Measurements from ENCODE around the gene CPNE5.

CPNE5 gene

DNA sequence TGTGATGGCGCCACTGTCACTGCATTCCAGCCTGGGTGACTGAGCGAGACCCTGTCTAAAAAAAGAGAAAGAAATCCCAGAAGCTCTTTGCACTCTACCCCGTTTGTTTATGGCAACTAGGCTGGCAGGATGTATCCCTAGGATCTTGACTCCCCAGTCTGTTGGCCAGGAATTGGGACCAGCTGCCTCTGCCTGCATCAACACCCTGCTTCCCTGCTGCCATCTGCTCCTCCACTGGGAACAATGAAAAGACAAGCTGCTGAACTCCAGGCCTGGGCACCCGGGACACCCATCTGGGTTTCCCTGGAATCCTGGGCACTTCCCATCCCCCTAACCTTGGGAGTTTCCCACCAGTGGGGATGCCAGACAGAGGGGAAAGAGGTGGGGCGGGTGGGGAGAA lies 64.9 kb downstream of the CPNE5 start:
- TF ChIP-seq, protein P1, sequence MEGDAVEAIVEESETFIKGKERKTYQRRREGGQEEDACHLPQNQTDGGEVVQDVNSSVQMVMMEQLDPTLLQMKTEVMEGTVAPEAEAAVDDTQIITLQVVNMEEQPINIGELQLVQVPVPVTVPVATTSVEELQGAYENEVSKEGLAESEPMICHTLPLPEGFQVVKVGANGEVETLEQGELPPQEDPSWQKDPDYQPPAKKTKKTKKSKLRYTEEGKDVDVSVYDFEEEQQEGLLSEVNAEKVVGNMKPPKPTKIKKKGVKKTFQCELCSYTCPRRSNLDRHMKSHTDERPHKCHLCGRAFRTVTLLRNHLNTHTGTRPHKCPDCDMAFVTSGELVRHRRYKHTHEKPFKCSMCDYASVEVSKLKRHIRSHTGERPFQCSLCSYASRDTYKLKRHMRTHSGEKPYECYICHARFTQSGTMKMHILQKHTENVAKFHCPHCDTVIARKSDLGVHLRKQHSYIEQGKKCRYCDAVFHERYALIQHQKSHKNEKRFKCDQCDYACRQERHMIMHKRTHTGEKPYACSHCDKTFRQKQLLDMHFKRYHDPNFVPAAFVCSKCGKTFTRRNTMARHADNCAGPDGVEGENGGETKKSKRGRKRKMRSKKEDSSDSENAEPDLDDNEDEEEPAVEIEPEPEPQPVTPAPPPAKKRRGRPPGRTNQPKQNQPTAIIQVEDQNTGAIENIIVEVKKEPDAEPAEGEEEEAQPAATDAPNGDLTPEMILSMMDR (IDR thresholded peaks at IDR 0.05) = no peak

DNA sequence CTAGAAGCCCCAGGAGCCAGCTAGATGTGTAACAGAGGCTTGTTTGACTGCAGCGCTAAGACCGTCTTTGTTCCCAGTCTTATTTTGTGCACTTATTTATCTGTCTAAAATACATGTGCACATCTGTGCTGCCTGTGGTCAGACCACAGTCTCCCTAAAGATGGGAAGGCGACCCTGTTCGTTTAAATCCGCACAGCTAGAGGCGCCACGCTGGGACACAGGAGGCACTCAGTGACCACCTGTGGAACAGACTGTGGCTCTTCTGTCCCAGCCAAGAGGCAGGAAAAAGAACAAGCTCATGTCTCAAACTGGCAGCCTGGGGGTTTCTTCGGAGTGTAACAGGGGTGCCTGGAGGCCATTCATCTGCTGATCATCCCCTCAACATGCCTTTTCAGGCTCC lies 66.8 kb downstream of the CPNE5 start:
- DNase-seq (ENCODE audit: low spot score) = no peak
- TF ChIP-seq, protein P1 (IDR thresholded peaks at IDR 0.05) = no peak
- Histone ChIP-seq H3K27ac (no peak overlapping the region), H3K4me3 (no peak overlapping the region)

More for the DNA sequence above, 64.9 kb downstream of the CPNE5 start:
- DNase-seq (ENCODE audit: low spot score) = no peak
- Histone ChIP-seq H3K27ac (no peak overlapping the region), H3K4me3 (no peak overlapping the region)

DNA sequence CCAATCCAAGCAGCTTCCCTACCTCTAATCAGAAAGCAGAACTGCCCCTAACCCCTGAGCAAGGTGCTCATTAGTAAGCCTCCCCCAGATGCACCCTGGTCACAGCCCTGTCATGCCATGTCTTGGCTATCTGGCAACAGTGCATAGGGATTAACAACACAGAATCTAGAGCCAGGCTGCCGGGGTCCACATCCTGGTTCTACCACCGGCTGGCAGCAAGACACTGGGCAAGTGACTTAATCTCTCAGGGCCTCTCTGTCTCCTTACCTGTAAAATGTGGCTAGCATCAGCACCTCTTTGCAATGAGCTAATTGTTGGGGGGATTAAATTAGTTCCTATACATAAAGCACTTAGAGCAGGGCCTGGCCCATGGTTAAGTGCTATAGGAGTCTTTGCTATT lies 68.1 kb downstream of the CPNE5 start:
- Histone ChIP-seq H3K4me3 (no peak overlapping the region), H3K27ac (no peak overlapping the region)
- TF ChIP-seq, protein P1 (IDR thresholded peaks at IDR 0.05) = no peak
- DNase-seq (ENCODE audit: low spot score) = no peak

DNA sequence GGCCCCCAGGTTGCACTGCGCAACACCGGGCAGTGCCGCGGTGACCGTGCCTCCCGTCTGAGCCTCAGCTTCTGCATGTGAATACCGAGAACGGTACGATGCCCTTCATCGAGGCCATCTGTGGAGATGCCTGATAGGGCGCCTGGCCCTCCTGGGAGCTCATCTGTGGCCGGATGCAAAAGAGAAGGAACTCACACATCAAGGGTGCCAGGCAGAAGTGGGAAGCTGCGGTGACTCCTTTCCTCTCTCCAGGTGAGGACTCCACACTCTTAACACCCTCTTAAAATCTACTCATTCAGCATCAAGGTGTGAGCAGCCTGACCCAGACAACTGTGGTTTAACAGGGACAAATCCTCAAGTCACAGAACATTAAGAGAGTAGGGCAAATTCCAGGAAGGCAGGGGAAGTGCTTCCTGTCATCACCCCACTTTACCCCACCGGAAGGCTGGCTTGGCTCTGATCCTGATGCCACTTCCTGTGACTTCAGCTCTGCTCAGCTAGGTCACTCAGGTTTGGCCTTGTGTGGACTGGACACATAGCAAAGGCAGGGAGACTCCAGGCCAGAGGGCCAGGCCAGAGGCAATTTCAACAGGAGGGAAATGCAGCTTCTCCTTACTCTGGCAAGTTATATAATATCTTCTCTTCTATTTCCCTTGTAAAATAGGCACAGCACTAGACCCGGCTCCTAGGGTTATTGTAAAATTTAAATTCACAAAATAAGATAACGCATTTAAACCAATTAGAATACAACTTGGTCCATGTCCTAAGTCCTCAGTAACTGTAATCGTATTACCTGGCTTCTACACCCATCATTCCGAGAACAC lies 69.4 kb downstream of the CPNE5 start:
- Histone ChIP-seq H3K4me3 (no peak overlapping the region), H3K27ac (no peak overlapping the region)
- TF ChIP-seq, protein P1 (IDR thresholded peaks at IDR 0.05) = no peak
- no peak for DNase-seq (ENCODE audit: low spot score)

DNA sequence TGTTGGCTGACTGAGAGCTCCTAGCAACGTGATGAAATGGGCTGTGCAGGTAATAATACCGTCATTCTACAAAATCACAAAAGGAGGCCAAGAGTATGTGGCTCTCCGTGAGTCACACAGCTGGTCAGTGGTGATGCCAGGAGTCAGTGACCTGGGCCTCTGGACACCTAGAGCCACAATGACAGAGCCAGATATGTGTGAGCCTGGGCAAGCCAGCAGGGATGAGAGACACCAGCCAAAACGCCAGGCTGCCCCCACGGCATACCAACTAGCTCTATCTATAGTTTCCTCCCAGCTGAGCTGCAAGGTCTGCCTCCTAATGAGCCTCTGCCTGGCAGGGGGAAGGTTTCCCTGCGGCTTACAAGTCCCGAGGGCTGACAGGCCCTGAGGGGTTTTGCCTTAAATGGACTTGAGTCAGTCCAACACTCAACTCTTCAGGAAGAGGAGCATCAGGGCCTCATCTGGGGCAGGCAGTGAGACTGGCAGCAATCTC lies 70.0 kb downstream of the CPNE5 start:
- Histone ChIP-seq H3K27ac (no peak overlapping the region), H3K4me3 (no peak overlapping the region)
- TF ChIP-seq, protein P1 (IDR thresholded peaks at IDR 0.05) = no peak
- no peak for DNase-seq (ENCODE audit: low spot score)

DNA sequence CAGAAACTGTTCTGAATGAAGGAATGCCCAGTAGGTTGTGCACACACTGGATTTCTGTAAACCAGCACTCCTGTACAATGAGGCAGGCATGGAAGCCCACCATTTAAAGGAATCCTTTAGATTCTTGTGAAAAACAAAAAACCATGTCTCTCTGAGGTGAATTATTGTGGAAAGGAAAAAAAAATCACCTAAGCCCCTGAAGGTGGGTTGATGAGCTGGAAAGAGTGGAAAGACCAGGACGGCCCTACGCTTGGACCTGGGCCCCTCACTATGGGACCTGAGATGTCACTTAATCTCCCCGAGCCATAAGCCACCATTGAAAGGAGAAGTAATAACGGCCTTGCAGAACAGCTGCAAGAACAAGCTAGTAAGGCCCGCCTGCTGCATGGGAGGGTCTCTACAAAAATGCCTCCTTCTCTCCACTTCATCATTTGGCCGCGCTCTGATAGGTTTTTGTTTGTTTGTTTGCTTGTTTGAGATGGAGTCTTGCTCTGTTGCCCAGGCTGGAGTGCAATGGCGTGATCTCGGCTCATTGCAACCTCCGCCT lies 72.8 kb downstream of the CPNE5 start:
- no peak for DNase-seq (ENCODE audit: low spot score)
- H3K27ac ChIP-seq = no peak overlapping the region
- TF ChIP-seq, protein P1 (IDR thresholded peaks at IDR 0.05) = no peak
- H3K4me3 ChIP-seq = no peak overlapping the region
